NCI-H1930 (cell line): ENCODE data around the gene RGN.
"Not testable (repeated sequence)": the region's sequence is repeated elsewhere in the genome, so short reads cannot be mapped to it uniquely, and the experiment has no call there.

Source experiments
- DNase-seq, 2 experiments: peaks; one replicate each; lab custom pipeline; 2025; lab: John Stamatoyannopoulos, UW

The RGN gene

DNA sequence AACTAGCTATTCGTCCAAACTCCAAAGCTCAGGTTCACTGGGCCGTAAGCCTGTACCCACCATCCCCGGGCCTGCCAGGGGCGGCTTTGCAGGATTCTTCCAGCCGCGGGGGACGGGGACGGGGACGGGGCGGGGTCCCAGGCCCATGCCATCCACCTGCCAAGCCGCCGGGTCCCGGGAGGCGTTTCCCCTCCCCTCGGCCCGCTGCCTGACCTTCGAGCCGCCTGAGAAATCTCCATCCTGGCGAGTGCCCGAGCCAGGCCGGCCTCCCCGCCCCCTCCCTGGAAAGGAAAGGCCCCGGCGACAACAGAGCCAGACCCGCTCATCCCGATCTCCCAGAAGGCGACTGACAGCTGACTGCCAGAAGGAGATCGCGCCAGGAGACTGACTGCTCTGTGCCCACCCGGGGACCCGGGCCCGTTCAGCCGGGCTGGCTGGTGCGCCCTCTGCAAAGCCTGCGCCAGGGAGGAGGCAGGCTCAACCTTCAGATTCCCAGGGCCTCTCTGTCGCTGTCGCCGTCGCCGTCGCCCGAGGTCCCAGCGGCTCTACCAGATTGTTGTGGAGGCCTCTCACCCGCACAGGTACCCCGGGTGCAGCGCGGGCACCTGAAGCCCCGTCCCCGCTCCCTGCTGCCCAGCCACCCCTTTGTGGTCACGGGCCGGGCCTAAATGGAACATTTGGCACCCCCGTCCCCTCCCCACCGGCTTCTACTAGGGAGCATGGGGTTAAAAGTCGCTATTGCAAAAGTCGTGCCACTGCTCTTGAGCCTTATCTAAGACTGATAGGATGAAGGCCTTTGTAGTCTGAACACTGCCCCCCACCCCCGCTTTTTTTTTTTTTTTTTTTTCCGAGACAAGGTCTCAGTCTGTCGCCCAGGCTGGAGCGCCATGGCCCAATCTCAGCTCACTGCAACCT, at the start of gene RGN:
RGN (plus strand) TSS at position 315 of the 915 bp plus-strand sequence. CDS start 2,702 bp downstream, outside the sequence.
- DNase-seq, result no peak

DNA sequence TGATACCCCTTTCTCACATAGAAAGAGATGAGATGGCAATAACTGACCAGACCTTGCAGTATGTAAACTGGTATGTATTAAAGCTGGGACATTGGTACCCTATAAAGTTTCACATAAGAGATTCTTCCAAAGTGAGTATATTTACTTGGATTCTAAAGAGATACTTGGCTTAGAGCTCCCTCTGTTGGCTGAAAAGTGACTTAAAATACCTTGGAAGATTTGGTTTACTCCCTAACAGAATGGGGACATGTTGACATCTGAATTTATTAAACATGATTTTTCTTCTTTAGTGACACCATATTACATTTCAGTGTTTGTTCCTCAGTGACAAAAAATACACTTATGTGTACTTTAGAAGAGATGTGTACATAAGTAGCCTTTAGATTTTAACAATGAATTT, 47.9 kb upstream of the RGN start:
- DNase-seq, result peak; percentile 1 to 2

DNA sequence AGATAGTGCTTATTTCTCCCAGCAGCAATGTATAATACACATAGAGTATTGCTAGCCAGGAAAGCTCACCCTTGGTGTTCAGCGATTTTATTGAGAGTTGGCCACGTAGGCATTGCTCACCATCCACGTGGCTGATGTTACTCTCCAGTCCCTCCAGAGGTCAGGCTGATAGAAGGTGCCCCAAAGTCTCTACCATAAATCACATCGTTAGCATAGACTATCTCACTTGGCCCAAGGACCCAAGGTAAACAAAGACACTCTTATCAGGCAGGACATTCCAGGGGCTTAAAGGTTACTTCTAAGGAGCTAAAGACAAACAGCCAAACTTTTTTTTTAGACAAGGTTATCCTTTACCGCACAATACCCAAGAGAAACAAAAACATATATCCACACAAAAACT, 30.3 kb upstream of the RGN start:
- no peak for DNase-seq

GRCh38 chrX:47059142-47059874, 18.9 kb upstream of the RGN start:
- DNase-seq, result no peak

- no peak for DNase-seq
Observed at GRCh38 chrX:47060708-47061107, 17.5 kb upstream of the RGN start.

- no peak for DNase-seq
Observed at GRCh38 chrX:47061238-47061919, 16.9 kb upstream of the RGN start.

- no peak for DNase-seq
Observed at GRCh38 chrX:47063179-47063578, 15.1 kb upstream of the RGN start.

DNA sequence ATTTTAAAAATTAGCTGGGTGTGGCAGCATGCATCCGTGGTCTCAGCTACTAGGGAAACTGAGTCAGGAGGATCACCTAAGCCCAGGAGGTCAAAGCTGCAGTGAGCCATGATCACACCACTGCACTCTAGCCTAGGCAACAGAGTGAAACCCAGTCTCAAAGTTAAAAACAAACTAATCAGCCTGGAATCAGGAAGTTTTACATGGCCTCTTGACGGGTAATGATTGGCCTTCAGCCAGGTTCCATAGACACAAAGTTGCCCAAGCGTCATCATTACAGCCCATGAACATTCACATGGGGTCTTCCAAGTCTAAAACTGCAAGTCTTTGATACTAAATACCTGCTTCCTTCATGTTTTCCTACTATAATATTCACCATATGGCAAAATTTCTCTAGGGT, 10.0 kb upstream of the RGN start:
- no peak for DNase-seq

- DNase-seq, result no peak
Observed at GRCh38 chrX:47068720-47069119, 9.5 kb upstream of the RGN start.

GRCh38 chrX:47080215-47080914, 2.1 kb downstream of the RGN start:
- DNase-seq, result no peak

GRCh38 chrX:47080915-47081236, 2.6 kb downstream of the RGN start:
- DNase-seq, result no peak

DNA sequence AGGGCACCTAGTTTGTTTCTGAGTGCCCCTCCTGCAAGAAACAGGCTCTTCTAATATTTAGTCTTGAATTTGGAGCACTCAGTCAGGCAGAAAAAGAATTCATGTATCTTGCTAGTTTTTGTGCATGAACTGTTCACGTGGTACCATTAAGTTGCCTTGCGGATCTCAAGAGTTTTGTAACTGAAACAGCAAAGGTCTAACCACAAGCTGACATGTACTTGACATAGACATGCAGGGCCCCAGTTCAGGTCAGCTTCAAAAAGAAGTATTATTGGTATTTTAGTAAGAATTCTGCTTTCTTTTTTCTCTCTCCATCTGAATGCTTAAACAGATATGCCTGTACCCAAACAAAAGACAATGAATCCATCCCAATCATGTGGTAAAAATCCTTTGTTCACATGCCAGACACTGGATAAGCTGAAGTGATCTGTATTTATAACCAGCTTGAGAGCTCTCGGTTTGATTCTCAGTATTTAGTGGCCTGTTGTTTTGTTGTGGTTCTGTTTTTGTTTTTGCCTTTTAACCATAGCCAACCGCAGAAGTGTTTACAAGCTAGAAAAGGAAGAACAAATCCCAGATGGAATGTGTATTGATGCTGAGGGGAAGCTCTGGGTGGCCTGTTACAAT, 13.0 kb downstream of the RGN start:
- no peak for DNase-seq

DNA sequence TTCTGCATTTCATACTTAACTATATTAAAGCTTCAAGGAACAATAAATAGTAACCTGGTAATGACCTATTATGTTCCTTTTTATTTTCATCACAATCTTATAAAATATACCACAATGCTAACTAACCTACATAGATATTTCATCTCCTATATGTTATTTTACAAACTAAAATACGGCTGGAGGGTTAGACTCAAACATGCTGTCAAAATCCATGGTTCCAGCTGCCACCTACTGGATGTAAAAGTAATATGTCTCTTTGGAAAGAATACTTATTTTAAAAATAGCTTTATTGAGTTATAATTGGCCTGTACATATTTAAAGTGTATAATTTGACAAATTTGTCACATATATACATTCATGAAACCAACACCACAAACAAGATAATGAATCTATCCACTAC, 15.0 kb downstream of the RGN start:
- DNase-seq, result peak in 1 of 2 experiments; percentile 1

DNA sequence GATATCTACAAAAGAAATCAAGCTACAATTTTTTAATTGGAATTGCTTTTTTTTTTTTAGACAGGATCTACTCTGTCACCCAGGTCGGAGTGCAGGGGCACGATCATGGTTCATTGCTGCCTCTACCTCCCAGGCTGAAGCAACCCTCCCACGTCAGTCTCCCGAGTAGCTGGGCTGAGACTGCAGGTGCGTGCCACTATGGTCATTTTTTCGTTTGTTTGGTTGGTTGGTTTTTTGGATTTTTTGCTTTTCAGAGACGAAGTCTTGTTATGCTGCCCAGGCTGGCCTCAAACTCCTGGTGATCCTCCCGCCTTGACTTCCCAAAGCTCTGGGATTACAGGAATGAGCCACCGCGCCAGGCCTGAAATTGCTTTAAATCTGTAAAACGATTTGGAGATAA, 15.6 kb downstream of the RGN start:
- no peak for DNase-seq

GRCh38 chrX:47097018-47097417, 18.8 kb downstream of the RGN start:
- DNase-seq, result no peak

- DNase-seq, result no peak
Observed at GRCh38 chrX:47098338-47099094, 20.3 kb downstream of the RGN start.

- no peak for DNase-seq
Observed at GRCh38 chrX:47101206-47101605, 23.0 kb downstream of the RGN start.

- not testable (repeated sequence) for DNase-seq
Observed at GRCh38 chrX:47110936-47111615, 32.8 kb downstream of the RGN start.

DNA sequence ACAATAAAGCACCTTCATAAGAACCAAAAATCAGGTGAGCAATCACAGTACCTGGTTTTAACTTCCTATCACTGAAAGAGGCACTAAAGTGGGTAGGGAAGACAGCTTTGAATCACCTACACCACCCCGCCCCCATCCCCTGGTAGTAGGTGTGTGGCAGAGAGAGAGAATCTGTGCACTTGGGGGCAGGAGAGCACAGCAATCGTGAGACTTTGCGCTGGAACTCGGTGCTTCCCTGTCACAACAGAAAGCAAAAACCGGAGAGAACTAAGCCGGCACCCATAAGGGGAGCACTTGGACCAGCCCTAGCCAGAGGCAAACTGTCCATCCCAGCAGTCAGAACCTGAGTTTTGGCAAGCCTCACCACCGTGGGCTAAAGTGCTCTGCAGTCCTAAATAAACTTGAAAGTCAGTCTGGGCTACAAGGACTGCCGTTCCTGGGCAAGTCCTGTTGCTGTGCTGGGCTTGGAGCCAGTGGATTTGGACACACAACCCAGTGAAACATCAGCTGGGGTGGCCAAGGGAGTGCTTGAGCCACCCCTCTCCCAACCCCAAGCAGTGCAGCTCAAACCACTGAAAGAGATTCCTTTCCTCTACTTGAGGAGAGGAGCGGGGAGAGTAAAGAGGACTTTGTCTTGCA, 34.2 kb downstream of the RGN start:
- no peak for DNase-seq
